Measurements from ENCODE around the gene WASHC3.
"Not testable (repeated sequence)": the region's sequence is repeated elsewhere in the genome, so short reads cannot be mapped to it uniquely, and the experiment has no call there.

Gene WASHC3, protein sequence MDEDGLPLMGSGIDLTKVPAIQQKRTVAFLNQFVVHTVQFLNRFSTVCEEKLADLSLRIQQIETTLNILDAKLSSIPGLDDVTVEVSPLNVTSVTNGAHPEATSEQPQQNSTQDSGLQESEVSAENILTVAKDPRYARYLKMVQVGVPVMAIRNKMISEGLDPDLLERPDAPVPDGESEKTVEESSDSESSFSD

DNA sequence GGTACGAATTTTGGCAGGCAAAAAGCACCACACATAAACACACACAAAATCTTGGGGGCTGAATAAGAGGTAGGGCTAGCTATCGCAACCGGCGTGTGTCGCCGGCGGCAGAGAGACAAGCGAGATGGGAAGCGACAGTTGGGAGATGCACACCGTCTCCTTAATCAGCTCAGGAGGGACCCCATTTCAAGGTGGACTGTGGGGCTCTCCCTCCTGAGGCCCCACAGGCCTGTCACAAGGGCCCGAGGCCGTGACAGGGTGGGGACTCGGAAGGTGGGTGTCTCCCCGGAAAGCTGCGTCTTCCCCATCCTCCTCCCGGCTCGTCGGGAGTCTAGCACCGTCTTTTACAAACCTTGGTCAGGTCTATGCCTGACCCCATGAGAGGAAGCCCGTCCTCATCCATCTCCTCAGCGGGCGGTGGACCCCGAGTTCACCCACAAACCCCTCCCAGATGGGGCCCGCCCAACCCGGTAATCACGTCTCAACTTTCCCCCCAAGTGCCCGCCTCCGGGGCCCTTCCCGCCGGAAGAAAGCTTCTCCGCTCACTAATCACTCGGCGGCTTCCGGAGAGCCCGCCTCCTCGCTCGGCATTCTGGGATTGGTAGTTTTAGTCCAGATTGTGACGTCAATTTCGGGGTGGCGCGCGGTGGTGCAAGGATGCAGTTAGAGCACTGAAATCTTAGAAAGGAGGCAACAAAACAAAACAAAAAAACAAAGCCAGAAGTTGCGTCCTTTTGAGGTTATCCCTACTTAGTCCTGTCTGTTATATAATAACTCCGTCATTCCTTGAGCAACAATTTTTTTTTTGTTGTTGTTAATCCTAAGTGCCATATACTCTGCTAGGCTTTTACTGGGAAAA, at the start of gene WASHC3:
Gene WASHC3, minus strand, starts transcription at position 432 of the 859 bp plus-strand sequence. Its CDS starts 29 bp downstream, at position 403.
- DNase-seq, result peak; percentile 34

DNA sequence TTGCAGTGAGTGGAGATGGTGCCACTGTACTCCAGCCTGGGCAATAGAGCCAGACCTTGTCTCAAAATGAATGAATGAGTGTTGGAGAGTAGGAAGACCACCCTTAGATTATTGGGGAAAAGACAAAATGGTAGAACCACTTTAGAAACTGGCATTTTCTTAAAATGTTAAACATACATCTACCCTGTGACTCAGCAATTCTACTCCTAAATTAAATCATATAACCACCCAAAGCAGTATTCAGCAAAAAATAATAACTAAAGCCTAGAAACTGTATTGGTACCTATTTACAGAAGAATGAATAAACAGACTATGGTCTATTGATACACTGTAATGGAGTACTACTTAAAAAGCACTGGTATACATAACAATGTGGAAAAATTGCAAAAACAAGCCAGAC, 49.0 kb upstream of the WASHC3 start:
- no peak for DNase-seq

DNA sequence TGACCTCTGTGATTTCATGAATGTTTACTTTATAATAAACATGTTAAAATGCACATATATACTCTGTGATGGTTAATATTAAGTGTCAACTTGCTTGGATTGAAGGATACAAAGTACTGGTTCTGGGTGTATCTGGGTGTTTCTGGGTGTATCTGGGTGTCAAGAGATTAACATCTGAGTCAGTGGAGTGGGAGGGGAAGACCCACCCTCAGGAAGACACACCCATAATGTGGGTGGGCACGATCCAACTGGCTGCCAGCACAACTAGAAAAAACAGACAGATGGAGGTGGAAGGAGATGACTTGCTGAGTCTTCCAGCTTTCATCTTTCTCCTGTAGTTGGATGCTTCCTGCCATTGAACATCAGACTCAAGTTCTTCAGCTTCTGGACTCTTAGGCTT, 46.2 kb upstream of the WASHC3 start:
- no peak for DNase-seq

DNA sequence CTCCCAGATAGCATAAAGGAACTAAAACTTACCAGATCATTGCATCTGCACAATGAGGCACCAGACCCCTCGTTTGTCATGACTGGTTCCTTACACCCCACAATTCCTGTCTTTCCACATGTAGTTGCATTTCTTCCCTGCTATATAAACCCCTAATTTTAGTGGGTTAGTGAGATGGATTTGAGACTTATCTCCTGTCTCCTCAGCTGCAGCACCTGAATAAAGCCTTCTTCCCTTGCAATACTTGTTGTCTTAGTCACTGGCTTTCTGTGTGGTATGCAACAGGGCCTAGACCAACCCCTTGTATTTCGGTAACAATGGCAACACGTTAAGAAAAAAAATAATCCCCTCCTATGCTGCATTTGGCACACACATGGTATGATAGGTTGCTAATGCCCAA, 45.1 kb upstream of the WASHC3 start:
- no peak for DNase-seq

DNA sequence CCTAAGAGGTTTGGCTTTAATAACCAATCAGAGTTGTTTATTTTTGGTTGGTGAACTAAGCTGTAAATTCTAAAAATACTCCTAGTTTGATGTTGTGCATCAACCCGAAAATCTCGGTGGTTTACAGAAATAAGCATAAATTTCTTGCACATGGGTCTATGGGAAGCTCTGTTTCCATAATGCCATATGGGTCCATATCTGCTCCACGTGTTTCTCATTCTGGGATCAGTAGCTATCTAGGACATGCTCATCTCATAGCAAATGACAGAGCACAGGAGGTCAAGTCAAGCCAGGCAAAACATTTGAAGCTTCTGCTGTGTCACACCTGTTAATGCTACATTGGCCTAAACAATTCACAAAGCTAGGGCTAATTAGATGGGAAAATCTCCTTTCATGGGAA, 35.1 kb upstream of the WASHC3 start:
- no peak for DNase-seq

DNA sequence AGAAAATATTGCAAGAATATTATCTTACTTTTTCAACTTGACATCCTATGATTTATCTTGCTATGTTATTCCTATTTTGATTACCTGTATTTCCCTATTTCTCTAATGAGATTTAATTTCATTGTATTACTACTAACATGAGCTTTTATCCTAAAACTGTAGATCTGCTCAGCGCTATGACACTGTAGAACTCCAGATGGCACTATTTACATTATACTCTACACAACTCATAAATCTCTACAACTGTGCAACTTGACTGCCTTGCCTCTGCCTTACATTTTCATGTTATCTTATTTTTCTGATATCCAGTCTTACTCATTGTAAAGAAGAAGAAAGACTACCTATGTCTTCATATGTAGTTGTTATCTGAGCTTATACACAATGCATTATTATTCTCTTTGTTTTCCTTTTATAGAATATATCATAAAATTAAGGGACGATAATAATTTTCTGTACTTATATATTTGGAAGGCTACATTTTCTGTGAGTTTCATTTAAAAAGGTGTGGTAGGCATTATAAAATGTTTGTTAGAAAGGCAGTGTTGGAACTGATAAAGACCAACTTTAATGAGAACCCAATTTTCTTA, 34.0 kb upstream of the WASHC3 start:
- no peak for DNase-seq

DNA sequence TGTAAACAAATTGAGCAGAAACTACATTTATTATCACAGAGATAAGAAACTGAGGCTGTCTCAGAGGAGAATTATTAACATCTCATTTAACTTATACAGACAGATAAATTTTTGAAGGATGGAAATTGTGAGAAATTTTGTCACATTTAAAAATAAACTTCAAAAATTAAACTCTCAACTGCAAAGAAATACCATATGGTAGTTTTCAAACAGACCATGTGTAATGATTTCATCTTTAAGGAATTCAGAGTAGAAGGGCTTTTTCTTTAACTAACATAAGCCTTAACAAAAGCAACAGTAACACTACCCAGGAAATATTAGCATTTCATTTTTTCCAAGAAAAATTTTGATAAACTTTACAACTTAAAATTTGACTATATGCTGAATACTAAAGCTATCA, 31.5 kb upstream of the WASHC3 start:
- no peak for DNase-seq

DNA sequence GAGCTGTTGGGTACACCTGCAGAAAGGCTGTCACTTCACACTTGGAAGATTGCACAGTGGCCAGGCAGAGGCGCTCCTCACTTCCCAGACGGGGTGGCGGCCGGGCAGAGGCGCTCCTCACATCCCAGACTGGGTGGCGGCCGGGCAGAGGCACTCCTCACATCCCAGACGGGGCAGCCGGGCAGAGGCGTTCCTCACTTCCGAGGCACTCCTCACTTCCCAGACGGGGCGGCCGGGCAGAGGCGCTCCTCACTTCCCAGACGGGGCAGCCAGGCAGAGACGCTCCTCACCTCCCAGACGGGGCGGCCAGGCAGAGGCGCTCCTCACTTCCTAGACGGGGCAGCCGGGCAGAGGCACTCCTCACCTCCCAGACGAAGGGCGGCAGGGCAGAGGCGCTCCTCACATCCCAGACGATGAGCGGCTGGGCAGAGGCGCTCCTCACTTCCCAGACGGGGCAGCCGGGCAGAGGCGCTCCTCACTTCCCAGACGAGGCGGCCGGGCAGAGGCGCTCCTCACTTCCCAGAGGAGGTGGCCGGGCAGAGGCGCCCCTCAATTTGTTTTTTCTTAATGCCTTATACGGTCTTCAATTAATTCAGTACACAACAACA, 27.5 kb upstream of the WASHC3 start:
- DNase-seq, result not testable (repeated sequence)

DNA sequence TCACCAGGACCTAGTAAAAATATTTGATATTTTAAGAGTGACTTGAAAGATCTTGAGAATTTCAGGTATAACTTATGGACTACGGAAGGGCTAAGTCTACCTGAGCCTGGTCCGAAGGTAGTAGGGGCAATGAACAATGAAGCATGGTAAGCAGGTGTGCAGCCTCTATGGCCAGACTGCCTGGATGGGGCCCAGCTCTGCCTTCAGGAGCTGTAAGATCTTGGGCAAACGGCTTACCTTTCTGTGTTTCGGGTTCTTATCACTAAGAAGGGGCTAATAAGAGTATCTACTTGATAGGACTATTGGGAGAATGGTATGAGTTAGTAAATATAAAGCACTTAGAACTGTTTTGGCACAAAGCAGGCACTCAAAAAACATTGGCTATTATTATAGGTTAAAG, 19.1 kb upstream of the WASHC3 start:
- DNase-seq, result no peak

DNA sequence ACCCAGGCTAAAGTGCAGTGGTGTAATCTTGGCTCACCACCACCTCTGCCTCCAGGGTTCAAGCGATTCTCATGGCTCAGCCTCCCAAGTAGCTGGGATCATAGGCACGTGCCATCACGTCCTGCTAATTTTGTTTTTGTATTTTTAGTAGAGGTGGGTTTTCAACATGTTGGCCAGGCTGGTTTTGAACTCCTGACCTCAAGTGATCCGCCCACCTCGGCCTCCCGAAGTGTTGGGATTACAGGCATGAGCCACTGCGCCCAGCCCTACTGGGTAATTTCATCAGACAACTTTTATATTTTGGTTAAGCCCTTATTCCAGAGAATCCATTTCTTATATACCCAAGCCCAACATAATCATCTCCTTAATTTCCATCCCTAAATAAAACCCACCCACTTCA, 10.3 kb upstream of the WASHC3 start:
- not testable (repeated sequence) for DNase-seq

DNA sequence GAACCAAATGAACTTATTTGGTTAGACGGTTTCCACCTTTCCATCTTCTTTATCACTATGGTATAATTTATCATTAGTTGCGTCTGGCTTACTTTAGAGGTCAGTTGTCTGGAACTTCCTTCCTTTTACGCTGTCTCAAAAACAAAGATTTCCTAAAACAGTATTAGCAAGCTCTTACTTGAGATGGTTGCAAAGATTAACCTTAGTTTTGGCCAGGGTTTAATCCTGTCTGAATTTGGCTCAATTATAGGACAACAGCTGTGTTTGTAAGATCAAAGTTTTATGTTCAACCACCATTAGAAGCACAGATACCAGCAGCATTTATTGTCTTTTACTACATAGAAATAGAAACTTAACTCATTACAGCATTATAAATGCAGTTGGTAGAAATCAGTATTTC, 7.9 kb upstream of the WASHC3 start:
- DNase-seq, result no peak

DNA sequence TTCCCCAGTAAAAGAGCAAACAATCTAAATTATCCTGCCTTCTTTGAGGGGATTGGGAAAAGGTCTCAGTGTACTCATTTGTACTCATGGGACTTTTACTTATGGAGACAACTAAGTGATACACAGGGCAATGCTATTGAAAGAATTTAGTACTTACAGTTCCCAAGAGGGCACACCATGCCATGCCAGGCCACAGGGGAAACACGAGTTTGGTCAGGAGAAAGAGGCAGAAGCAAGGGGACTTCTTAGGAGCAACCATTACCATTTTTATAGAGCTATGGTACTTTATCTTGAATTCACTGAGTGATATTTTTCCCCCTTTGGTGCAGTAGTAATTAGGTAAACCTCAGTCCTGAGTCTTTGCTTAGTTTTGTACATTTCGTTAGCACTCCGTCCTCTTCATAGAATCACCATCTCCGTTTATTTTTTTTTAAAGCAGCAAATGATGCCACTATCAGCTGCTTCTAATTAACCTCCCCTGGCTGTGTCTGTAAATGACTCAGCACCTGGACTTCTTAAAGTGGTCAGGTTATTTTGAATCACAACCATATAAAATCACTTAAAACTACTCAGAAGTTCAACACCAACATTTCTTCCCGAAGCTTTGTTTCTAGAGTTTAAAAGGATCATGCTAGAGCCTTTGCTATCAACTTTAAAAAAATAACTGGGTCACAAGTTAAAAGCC, 5.9 kb upstream of the WASHC3 start:
- DNase-seq, result no peak

DNA sequence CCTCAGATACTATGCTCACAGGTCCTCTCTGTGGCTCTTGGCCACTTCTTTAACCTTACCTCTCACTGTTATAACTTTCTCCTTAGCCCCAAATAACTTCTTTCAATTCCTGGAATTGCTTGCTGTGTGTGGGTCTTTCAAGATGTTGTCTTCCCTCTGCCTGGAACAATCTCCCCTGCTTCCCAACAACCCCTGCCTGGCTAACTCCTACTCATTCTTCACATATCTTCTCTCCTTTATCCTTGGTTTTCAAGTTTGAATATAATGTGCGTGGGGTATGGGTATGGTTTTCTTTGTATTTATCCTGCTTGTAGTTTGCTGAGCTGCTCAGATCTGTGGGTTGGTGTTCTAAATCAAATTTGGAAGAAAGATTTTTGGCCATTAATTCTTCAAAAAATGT, 2.7 kb upstream of the WASHC3 start:
- DNase-seq, result no peak

DNA sequence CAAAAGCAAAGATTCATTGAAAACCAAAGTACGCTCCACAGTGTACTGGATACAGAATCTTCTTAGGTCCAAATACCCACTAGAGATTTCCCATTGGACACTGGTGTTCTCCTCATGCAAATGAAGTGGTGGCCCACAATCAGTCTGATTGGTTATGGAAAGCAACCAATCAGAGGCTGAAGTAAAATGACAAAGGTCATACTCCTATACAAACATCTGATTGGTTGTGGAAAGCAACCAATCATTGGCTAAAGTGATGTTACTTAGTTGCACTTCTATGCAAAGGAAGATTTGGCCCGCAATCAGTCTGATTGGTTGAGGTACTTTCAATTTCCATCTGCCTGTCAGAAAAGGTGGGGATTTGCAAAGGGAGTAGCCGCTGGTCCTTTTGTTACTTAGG, 1.3 kb upstream of the WASHC3 start:
- DNase-seq, result no peak

DNA sequence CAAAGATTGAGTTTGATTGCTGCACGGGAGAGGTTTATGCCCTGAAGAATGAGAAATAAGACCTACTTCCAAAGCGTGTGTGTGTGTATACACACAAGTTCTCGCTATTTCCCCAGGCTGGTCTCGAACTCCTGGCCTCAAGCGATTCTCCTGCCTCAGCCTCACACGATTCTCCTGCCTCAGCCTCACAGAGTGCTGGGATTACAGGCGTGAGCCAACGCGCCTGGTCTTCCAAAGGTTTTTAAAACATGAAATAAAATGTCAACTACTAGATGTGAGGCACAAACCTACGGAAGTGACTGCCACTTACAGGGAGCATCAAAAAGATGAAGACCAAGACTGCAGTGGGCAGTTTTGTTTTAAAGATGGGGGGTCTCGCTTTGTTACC, 622 bp upstream of the WASHC3 start:
- no peak for DNase-seq

DNA sequence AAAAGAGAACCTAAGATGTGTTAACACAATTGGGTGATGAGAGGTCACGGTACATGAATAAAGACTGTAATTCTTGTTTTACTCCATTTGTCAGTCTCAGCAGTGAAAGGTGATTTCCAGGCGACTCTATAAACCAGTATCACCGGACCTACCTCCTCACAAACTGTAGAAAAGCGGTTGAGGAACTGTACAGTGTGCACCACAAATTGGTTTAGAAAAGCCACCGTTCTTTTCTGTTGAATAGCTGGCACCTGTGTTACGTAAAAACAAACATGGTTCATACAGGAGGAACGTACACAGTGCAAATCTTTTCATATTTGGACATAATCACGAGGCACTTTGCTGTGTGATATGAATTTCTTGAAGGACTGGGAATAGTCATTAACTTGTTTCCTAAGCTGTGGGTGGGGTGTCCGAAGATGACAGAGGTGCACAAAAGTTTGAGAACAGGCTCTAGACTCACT, 663 bp downstream of the WASHC3 start:
- DNase-seq, result no peak

DNA sequence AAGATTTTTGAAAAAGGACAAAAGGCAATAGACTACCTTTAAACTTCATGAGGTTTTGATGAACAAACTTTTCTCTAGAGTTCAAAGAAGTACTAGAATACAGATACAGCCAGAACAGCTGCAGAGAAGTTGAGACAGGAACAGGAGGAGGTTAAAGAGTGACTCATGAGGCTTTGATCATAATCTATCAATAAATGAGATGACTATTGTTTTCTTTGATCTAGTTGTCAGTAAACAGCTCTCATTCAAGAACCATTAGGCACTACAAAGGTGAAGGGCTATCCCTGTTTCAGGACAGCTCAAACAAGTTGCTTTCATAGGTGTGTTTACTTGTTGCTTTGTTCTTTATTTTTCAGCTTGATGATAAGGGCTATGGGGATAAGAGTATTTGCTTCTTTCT, 2.4 kb downstream of the WASHC3 start:
- no peak for DNase-seq

DNA sequence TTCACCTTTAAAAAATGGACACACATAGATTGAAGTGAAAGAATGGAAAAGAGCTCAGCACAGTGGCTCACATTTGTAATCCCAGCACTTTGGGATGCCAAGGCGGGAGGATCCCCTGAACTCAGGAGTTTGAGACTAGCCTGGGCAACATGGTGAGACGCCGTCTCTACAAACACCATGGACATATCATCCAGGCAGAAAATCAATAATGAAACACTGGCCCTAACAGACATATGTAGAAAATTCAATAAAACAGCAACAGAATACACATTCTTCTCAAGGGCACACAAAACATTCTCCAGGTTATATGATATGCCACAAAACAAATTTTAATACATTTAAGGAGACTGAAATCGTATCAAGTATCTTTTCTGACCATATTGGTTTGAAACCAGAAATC, 7.4 kb downstream of the WASHC3 start:
- no peak for DNase-seq

DNA sequence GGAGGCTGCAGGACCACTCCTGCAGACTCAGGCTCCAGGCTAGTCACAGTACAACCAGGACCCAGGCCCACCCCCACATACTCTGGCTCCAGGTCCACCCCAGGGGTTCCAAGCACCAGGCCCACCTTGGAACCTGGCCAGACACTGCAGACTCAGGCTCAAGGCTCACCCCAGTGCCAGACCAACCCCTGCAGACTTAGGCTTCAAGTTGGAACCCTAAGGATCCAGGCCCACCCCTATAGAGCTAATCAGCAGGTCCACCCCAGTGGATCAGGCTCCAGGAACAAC, 8.8 kb downstream of the WASHC3 start:
- DNase-seq, result no peak

DNA sequence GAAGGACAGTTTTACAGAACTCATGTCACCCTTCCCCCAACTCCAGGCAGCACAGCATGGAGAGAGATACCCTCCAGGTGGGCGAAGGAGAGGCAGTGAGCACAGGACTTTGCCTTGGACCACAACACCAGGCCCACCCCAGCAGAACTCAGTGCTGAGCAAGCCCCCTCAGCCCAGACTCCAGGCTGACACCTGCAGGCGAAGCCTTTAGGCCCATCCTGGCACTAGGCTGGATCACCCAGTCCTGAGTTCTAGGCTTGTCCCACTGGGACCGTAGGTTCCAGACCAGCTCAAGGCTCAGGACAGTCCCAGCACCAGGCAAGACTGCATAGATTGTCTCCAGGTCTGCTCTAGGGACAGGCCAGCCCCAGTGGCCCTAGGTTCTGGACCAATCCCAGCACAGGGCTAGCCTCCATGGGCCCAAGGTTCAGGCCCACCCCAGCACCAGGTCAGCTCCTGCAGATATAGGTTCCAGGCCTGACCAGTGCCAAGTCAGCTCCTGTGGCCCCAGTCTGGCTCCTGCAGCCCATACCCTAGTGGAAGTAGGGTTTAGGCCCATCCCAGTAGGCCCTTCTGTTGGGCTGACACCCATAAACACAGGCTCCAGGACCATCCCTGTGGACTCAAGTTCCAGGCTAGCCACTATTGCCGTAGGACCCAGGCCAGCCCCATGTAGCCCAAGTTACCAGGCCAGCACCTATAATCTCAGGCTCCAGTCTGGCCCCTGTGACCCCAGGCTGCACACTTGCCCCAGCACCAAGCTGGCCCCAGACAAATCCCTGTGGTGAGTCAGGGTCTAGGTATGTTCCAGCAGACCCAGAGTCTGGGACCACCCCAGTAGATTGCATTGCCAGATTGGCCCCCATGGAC, 9.4 kb downstream of the WASHC3 start:
- DNase-seq, result no peak

DNA sequence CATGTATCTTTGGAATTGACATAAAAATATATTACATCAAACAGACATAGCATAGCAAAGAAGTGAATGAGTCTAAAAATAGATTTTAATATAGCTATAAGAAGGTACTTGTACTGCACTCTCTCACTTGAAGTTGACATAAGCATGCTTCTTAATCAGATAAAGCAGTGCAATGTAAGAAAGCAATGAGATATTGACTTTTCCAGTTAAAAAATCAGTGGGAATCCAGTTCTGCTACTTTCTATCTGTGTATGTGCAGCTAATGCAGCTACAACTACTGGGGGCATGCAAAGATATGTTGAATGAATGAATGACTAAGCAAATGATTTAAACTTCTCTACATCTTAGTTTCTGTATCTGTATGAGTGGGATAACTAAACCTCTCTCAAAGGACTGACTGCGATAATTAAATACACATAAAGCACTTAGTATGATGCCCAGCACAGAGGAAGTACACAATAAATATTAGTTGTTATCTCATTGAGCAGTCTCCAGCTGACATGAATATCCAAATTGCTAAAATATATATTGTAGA, 10.3 kb downstream of the WASHC3 start:
- no peak for DNase-seq

All from GOT3 (cell line).